GM20000 (cell line): ENCODE results near the gene ACY1.

Experiments
- DNase-seq: peaks from one replicate; pipeline ENCODE4 v3.0.0; 2012; ENCODE audit warnings: low spot score
- CTCF ChIP-seq: IDR thresholded peaks from 2 replicates; pipeline ENCODE4 v1.5.1; 2012; ENCODE audit warnings: mild to moderate bottlenecking, control low read depth; ENCODE audit errors: extremely low read depth, missing control alignments

ACY1 gene

DNA sequence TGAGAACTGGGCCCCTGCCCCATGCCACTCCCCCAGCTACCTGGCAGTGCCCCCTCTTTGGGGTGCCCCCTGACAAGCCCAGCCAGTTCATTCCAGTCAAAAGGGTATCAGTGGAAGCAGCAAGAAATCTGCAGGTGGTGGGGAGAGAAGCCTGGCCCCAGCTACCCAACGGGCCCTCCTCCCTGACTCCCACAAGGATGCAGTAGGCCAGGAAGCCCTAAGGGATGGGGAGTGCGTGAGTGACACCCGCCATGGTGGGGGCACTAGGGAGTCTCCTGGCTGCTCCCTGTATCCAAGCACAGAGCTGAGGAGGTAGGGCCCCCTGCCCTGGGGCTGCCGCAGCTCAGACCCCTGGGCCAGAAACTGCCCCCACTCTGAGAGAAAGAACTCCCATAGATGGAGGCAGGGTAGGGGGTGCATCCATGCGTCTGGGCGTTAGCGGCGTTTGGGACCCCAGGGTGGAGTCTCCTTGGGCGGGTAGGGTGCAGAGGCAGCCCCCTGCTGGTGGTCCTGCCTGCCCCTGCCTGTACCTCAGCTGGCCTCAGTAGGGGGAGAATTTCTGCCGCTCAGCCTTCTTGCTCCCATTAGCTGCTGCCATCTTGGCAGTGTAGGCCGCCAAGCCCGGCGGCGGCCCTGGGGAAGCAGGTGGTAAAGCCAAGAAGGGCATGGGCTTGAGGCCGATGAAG lies 25.7 kb upstream of the ACY1 start:
- no peak for TF ChIP-seq CTCF
- DNase-seq, result no peak

GRCh38 chr3:51958603-51959521 lies 24.5 kb upstream of the ACY1 start:
- no peak for TF ChIP-seq CTCF
- no peak for DNase-seq

- DNase-seq, result no peak
- no peak for TF ChIP-seq CTCF
Measured at GRCh38 chr3:51959651-51960050, 23.7 kb upstream of the ACY1 start.

DNA sequence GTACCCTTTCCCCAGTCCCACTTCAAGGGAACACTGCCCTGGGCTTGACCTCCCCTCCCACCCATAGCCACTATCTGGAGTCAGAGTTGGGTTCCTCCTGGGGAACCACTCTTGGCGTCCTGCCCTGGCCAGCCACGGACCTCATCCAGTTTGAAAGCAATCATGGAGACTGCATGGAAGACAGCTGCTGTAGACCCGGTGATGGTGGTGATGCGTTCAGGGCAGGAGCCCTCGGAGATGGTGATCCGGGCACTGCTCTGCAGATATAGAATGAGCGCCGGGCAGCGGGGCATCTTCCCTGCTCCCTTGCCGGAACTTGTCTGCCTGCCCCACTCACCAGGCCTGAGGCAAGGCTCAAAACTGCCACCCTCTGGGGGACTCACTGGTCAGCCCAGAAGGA lies 22.9 kb upstream of the ACY1 start:
- no peak for TF ChIP-seq CTCF
- DNase-seq, result no peak

DNA sequence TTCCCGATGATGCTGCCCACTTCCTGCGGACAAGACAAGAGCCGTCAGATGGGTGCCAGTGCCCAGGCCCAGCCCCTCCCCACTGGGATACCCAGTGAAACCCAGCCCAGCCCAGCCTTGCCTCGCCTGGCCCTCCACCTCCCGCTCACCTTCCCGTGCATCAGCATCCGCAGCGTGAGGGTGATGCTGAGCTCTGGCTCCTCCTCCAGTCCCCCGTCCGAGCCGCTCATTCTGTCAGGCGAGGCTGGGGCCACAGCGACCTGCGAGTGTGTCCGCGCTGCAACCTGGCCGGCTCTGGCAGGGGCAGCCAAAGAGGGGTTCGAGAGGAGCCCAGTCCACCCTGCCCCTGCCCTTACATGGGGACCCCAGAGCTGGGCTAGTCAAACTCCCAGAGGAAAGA lies 22.3 kb upstream of the ACY1 start:
- TF ChIP-seq CTCF, result no peak
- no peak for DNase-seq

DNA sequence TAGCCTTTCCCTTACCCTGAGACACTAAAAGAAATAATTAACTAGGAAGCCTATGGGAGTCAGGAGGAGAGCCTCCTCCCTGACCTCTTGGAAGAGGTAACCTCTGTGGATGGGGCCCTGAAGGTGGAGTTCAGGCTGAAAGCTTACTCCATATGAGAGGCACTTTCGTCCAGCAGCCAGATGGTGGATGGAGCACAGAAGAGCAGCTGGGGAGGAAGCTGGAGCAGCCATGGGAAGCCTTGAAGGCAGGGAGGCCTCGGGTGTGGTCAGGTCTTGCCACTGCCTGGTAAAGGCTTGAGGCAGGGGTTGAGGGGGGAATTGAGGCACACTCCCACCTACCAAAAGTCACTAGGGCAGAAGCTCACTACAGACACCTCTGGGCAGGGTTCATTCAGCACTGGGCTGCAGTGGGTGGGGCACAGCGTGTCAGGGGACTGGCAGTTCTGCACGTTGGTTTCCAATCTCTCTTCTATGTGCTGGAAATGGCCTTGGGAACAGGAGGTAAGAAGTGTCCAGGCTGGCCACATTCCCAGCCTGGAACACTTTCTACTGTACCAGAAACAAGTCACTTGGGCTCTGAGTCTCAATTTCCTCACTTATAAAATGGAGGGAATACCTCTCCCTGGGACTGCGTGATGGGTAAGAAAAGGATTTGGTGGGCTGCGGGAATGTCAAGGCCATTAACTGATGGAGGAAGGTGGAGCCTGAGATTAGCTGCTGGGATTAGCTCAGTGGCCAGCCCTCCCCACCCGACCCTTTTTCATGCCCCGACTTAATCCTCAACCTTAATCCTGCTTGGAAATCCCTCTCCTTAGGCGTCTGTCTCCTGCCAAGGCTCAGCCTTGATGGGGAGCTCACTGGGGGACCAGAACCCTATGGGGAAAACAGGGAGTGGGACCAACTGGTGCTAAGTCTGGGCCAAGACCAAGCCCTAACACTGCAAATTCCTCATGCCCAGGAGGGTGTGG lies 21.4 kb upstream of the ACY1 start:
- no peak for DNase-seq
- TF ChIP-seq CTCF, result no peak
